GM12878 (cell line): ENCODE measurements around the gene YAF2. TPM values are rescaled to one million over a fixed set of nuclear protein-coding genes. Genes with fewer than 3 reads are reported as not detected.

Experiments used
- ATAC-seq: fragments of 200-7000 bp; cut with Tn5 transposase; 3 replicates; pipeline ENCODE4 v1.9.1; 2020; ENCODE audit warnings: mild to moderate bottlenecking, moderate library complexity
- BruUV-seq: library from RNA; stranded (reverse); fragments of 400-500 nt; replicated peaks from 2 replicates; lab custom pipeline; 2021; lab: Mats Ljungman, UMichigan
- CTCF ChIA-PET: fragments of 300-600 bp; sonication (Branson Sonifier 250); formaldehyde crosslinking; extraction: SDS; loops from one replicate; lab custom pipeline; 2021; ENCODE audit warnings: inconsistent platforms; lab: Yijun Ruan, JAX
- POLR2A ChIA-PET: fragments of 350-600 bp; formaldehyde crosslinking; extraction: SDS; loops from one replicate; lab custom pipeline; 2021; ENCODE audit warnings: inconsistent platforms; lab: Charles Lee
- RAD21 ChIA-PET: fragments of 300-600 bp; sonication (Branson Sonifier 250); formaldehyde crosslinking; loops from one replicate; lab custom pipeline; 2023; ENCODE audit warnings: antibody characterized with exemption; ENCODE audit not compliant: unreplicated experiment; lab: Charles Lee
- SMC1A ChIA-PET: fragments of 300-600 bp; sonication (Branson Sonifier 250); formaldehyde crosslinking; loops from one replicate; lab custom pipeline; 2023; ENCODE audit not compliant: unreplicated experiment, uncharacterized antibody; lab: Charles Lee
- DNase-seq: peaks from one replicate; pipeline ENCODE4 v3.0.0-alpha.2; 2011; ENCODE audit warnings: low read depth, low spot score
- FAIRE-seq: peaks from 3 replicates; lab custom pipeline; 2011; peaks lifted over from hg19 to GRCh38; lab: Jason Lieb, UNC
- H2AFZ ChIP-seq: 2 replicates; pipeline ENCODE4 v1.6.0; 2011; ENCODE audit warnings: low read depth, low read length, control low read depth; ENCODE audit not compliant: control insufficient read depth
- H3K27ac ChIP-seq: 2 replicates; pipeline ENCODE4 v1.5.1; 2011; ENCODE audit warnings: control low read depth; ENCODE audit not compliant: control insufficient read depth, insufficient read depth
- H3K27me3 ChIP-seq, 2 experiments: replicated peaks in 1 of 2; 2 replicates each; pipeline versions ENCODE4 v1.6.0 to v1.6.1; 2011; ENCODE audit warnings: low read length in 1 of 2; ENCODE audit not compliant: control insufficient read depth in 2 of 2, insufficient read depth in 2 of 2
- H3K36me3 ChIP-seq, 2 experiments: 2 replicates each; pipeline ENCODE4 v1.5.1; 2011; ENCODE audit warnings: low read length in 1 of 2; ENCODE audit not compliant: control insufficient read depth in 2 of 2, insufficient read depth in 2 of 2
- H3K4me1 ChIP-seq: 2 replicates; pipeline ENCODE4 v1.6.1; 2011; ENCODE audit warnings: mild to moderate bottlenecking, low read length, moderate library complexity, mixed read lengths; ENCODE audit not compliant: control insufficient read depth, insufficient read depth
- H3K4me2 ChIP-seq: 2 replicates; pipeline ENCODE4 v1.6.0; 2011; ENCODE audit warnings: control low read depth; ENCODE audit not compliant: control insufficient read depth, insufficient read depth
- H3K4me3 ChIP-seq: fragments of 200-600 bp; sonication (generic); 2 replicates; pipeline ENCODE4 v1.5.1; 2016
- H3K79me2 ChIP-seq: 2 replicates; pipeline ENCODE4 v1.6.0; 2011; ENCODE audit warnings: low read length; ENCODE audit not compliant: control insufficient read depth, insufficient read depth
- H3K9ac ChIP-seq: 2 replicates; pipeline ENCODE4 v1.8.0; 2011; ENCODE audit warnings: low read length, control low read depth, mixed read lengths; ENCODE audit not compliant: control insufficient read depth, insufficient read depth
- H3K9me3 ChIP-seq: replicated peaks from 3 replicates; pipeline ENCODE4 v1.5.1; 2011; ENCODE audit warnings: mild to moderate bottlenecking, low read length; ENCODE audit not compliant: control insufficient read depth, insufficient read depth
- H4K20me1 ChIP-seq: 2 replicates; pipeline ENCODE4 v1.6.0; 2011; ENCODE audit not compliant: control insufficient read depth, insufficient read depth
- BCLAF1 ChIP-seq: fragments of 450-650 bp; IDR thresholded peaks from 2 replicates; pipeline ENCODE4 v1.6.1; 2017; ENCODE audit warnings: antibody characterized with exemption, mild to moderate bottlenecking, moderate library complexity
- BHLHE40 ChIP-seq, 2 experiments: fragments of 450-650 bp in 1 of 2; IDR thresholded peaks; 2 replicates each; pipeline ENCODE4 v1.6.1; 2011 to 2017; ENCODE audit warnings: low read depth in 2 of 2, borderline replicate concordance in 1 of 2, improper control_type of control experiment in 1 of 2, low read length in 1 of 2, mild to moderate bottlenecking in 1 of 2
- BMI1 ChIP-seq: fragments of 450-650 bp; IDR thresholded peaks from 2 replicates; pipeline ENCODE4 v1.6.1; 2016; ENCODE audit warnings: mild to moderate bottlenecking, moderate library complexity, borderline replicate concordance
- CEBPB ChIP-seq, 2 experiments: fragments of 150-350 bp in 1 of 2; IDR thresholded peaks; 2 replicates each; pipeline ENCODE4 v1.6.1; 2012 to 2014; ENCODE audit warnings: low read depth in 2 of 2, low read length in 2 of 2, borderline replicate concordance in 1 of 2, inconsistent platforms in 1 of 2
- CHD2 ChIP-seq: IDR thresholded peaks from 2 replicates; pipeline ENCODE4 v1.6.1; 2011; ENCODE audit warnings: low read depth, low read length, improper control_type of control experiment, borderline replicate concordance
- CHD4 ChIP-seq: fragments of 200-600 bp; sonication (generic); IDR thresholded peaks from 2 replicates; pipeline ENCODE4 v1.6.1; 2016; ENCODE audit warnings: mild to moderate bottlenecking
- EED ChIP-seq: sonication (generic); IDR thresholded peaks from 2 replicates; pipeline ENCODE4 v1.6.1; 2016; ENCODE audit warnings: antibody characterized with exemption, low read depth
- HDAC6 ChIP-seq: fragments of 200-600 bp; sonication (generic); IDR thresholded peaks from one replicate; pipeline ENCODE4 v1.8.0; 2017; ENCODE audit warnings: antibody characterized with exemption; ENCODE audit not compliant: unreplicated experiment
- HDGF ChIP-seq: fragments of 450-650 bp; IDR thresholded peaks from 2 replicates; pipeline ENCODE4 v1.6.1; 2016; ENCODE audit warnings: antibody characterized with exemption
- NFXL1 ChIP-seq: fragments of 450-650 bp; IDR thresholded peaks from 2 replicates; pipeline ENCODE4 v1.6.1; 2017; ENCODE audit warnings: antibody characterized with exemption, mild to moderate bottlenecking, borderline replicate concordance
- RAD51 ChIP-seq: fragments of 450-650 bp; IDR thresholded peaks from 2 replicates; pipeline ENCODE4 v1.6.1; 2016; ENCODE audit warnings: moderate library complexity, mild to moderate bottlenecking, inconsistent platforms
- SIN3A ChIP-seq: IDR thresholded peaks from 2 replicates; pipeline ENCODE4 v1.6.1; 2012; ENCODE audit warnings: low read depth, low read length, improper control_type of control experiment
- SMAD1 ChIP-seq: fragments of 450-650 bp; IDR thresholded peaks from 2 replicates; pipeline ENCODE4 v1.6.1; 2018; ENCODE audit warnings: mild to moderate bottlenecking, low read depth; ENCODE audit not compliant: partially characterized antibody
- SMC3 ChIP-seq: IDR thresholded peaks from 2 replicates; pipeline ENCODE4 v1.6.1; 2011; ENCODE audit warnings: low read length, improper control_type of control experiment, borderline replicate concordance
- ZBTB40 ChIP-seq: fragments of 450-650 bp; IDR thresholded peaks from 2 replicates; pipeline ENCODE4 v1.6.1; 2016; ENCODE audit warnings: mild to moderate bottlenecking, moderate library complexity, borderline replicate concordance
- ZNF217 ChIP-seq: fragments of 450-650 bp; IDR thresholded peaks from 2 replicates; pipeline ENCODE4 v1.6.1; 2017; ENCODE audit warnings: antibody characterized with exemption, mild to moderate bottlenecking
- ZNF24 ChIP-seq: fragments of 450-650 bp; IDR thresholded peaks from 2 replicates; pipeline ENCODE4 v1.6.1; 2017; ENCODE audit warnings: antibody characterized with exemption, mild to moderate bottlenecking
- ZSCAN29 ChIP-seq: fragments of 450-650 bp; IDR thresholded peaks from 2 replicates; pipeline ENCODE4 v1.6.1; 2017; ENCODE audit warnings: mild to moderate bottlenecking, moderate library complexity
- WGBS: methylation state at CpG from one replicate; pipeline ENCODE4 v1.1.6; 2016; ENCODE audit warnings: low lambda C conversion rate; ENCODE audit not compliant: insufficient replicate concordance, insufficient coverage; ENCODE audit errors: missing lambda C conversion rate; 5-methylcytosine and 5-hydroxymethylcytosine counted together
- in situ Hi-C: fragments of 300-500 bp; cut with MboI; formaldehyde crosslinking; loops from 9 replicates; pipeline ENCODE4 v1.14.3; 2018; ENCODE audit warnings: mixed read lengths
- intact Hi-C: fragments of 100-400 bp; cut with micrococcal nuclease; formaldehyde crosslinking; loops from one replicate; pipeline ENCODE4 v1.14.2; 2022; ENCODE audit not compliant: unreplicated experiment
- polyA plus RNA-seq, 11 experiments: library from polyadenylated mRNA; depleted of rRNA in 4 of 11; unstranded in 6 of 11; stranded (reverse) in 5 of 11; fragments of >200 nt; fragmentation: Nextera tagmentation in 4 of 11; fragmentation: Illumina TruSeq in 1 of 11; extraction: Ambion mirVana in 4 of 11; extraction: Trizol in 1 of 11; gene quantifications; 1 replicate in 1 of 11; 2 replicates in 10 of 11; pipeline versions ENCODE4 v1.2.1 to v1.2.3, GENCODE V29; 2011 to 2016; ENCODE audit warnings: inconsistent platforms in 2 of 11, missing spikeins in 2 of 11, low read depth in 1 of 11
- total RNA-seq, 4 experiments: library from RNA; depleted of rRNA in 3 of 4; stranded (reverse); fragments of >200 nt in 3 of 4; fragmentation: Illumina TruSeq in 1 of 4; extraction: Trizol in 1 of 4; gene quantifications; 2 replicates each; pipeline versions ENCODE4 v1.2.1 to v1.2.3, GENCODE V29; 2013 to 2021
- TF ChIP-seq, protein P1 (sequence below): IDR thresholded peaks from 2 replicates; pipeline ENCODE4 v1.6.1; 2011; ENCODE audit warnings: borderline replicate concordance, low read depth, mild to moderate bottlenecking, moderate library complexity, mixed read lengths, low read length; ENCODE audit not compliant: insufficient read depth; ENCODE audit errors: extremely low read length

Gene YAF2
- total and polyA plus RNA-seq, 10 of the 15 experiments (the other 5 are each of a cell fraction or from before 2014, with no cell fraction given) = 18.8 to 36.6 (median 23.0) TPM

DNA sequence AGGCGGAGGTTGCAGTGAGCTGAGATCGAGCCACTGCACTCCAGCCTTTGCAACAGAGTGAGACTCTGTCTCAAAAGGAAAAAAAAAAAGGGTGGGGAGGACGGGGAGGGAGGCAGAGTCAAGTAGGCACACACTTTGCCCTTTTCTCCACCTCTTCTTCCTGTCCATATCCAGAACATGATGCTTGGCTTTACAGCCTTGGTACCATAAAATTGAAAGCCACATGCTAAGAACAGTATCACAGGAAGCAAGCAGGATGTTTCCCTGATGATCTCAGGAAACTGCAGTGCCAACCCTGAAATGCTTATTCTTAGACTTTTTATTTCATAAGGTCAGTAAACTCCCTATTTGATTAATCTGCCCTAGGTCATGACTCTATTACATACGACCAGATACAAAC lies 32.5 kb upstream of the YAF2 start:
- Histone ChIP-seq H3K36me3 (no peaks in the 10 kb centered on the region), H2AFZ (no peak overlapping the region), H3K4me2 (no peak overlapping the region), H3K9ac (no peak overlapping the region), H4K20me1 (no peaks in the 10 kb centered on the region), H3K9me3 (no peaks in the 10 kb centered on the region; the same call in 2 of the 3 replicates), H3K79me2 (no peaks in the 10 kb centered on the region), H3K27ac (no peak overlapping the region), H3K27me3 (no peaks in the 10 kb centered on the region), H3K4me1 (no peaks in the 10 kb centered on the region), H3K4me3 (no peak overlapping the region)
- ChIA-PET CTCF (no interaction called here), RAD21 (no interaction called here), SMC1A (no interaction called here), POLR2A (no interaction called here)
- no TSS peak for BruUV-seq
- no peak for FAIRE-seq
- no peak for DNase-seq
- in situ Hi-C loops (no loop called here), intact Hi-C loops (no loop called here)
- 67% methylated on average over 3 of the region's 4 CpGs for WGBS
- no peak for ATAC-seq
- TF ChIP-seq BMI1 = no peak
- TF ChIP-seq ZNF217 = no peak
- TF ChIP-seq SIN3A = no peak
- no peak for TF ChIP-seq HDAC6
- TF ChIP-seq CHD4 = no peak
- TF ChIP-seq EED = no peak
- no peak for TF ChIP-seq ZBTB40
- TF ChIP-seq ZSCAN29 = no peak
- TF ChIP-seq CEBPB (IDR thresholded peaks at IDR 0.05; ENCODE audit: borderline replicate concordance in 1 of 2, low read depth in 2 of 2, low read length in 2 of 2) = no peak
- TF ChIP-seq BCLAF1 = no peak
- no peak for TF ChIP-seq RAD51
- no peak for TF ChIP-seq ZNF24
- TF ChIP-seq SMC3 = no peak
- no peak for TF ChIP-seq HDGF
- TF ChIP-seq CHD2 = no peak
- TF ChIP-seq, protein P1, sequence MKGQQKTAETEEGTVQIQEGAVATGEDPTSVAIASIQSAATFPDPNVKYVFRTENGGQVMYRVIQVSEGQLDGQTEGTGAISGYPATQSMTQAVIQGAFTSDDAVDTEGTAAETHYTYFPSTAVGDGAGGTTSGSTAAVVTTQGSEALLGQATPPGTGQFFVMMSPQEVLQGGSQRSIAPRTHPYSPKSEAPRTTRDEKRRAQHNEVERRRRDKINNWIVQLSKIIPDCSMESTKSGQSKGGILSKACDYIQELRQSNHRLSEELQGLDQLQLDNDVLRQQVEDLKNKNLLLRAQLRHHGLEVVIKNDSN = no peak
- no peak for TF ChIP-seq NFXL1
- no peak for TF ChIP-seq BHLHE40 (IDR thresholded peaks at IDR 0.05; ENCODE audit: borderline replicate concordance in 1 of 2, low read depth in 2 of 2, low read length in 1 of 2)
- no peak for TF ChIP-seq SMAD1
